HG02588 (cell line): ENCODE results near the gene PSME3.
"Not testable (repeated sequence)": the region's sequence is repeated elsewhere in the genome, so short reads cannot be mapped to it uniquely, and the experiment has no call there.

ENCODE experiments used
- ATAC-seq: cut with Tn5 transposase; IDR thresholded peaks from one replicate; pipeline ENCODE4 v1.9.1; 2021; ENCODE audit warnings: mild to moderate bottlenecking, moderate library complexity; ENCODE audit not compliant: unreplicated experiment

The PSME3 gene

DNA sequence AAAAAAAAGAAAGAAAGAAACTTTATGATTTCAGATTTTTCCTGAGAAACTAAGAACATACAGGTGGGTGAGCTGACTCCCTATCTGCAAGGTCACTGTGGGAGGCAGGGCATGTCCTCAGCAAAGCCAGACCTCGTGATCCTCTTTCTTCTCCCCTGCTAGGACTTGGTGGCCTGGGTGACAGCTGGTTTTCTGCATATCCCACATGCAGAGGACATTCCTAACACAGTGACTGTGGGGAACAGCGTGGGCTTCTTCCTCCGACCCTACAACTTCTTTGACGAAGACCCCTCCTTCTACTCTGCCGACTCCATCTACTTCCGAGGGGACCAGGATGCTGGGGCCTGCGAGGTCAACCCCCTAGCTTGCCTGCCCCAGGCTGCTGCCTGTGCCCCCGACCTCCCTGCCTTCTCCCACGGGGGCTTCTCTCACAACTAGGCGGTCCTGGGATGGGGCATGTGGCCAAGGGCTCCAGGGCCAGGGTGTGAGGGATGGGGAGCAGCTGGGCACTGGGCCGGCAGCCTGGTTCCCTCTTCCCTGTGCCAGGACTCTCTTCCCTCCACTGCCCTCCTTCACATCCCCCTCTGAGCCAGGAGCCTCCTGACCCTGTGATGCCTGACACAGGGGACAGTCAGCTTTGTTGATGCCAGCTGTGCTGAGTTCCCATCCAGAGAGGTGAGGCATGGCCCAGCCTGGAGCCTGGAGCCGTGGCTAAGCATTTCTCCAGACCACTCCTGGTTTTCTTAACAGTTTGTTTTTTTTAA, 40.9 kb downstream of the PSME3 start:
- ATAC-seq, result not testable (repeated sequence)

GRCh38 chr17:42877037-42877436, 43.8 kb downstream of the PSME3 start:
- ATAC-seq, result no peak

DNA sequence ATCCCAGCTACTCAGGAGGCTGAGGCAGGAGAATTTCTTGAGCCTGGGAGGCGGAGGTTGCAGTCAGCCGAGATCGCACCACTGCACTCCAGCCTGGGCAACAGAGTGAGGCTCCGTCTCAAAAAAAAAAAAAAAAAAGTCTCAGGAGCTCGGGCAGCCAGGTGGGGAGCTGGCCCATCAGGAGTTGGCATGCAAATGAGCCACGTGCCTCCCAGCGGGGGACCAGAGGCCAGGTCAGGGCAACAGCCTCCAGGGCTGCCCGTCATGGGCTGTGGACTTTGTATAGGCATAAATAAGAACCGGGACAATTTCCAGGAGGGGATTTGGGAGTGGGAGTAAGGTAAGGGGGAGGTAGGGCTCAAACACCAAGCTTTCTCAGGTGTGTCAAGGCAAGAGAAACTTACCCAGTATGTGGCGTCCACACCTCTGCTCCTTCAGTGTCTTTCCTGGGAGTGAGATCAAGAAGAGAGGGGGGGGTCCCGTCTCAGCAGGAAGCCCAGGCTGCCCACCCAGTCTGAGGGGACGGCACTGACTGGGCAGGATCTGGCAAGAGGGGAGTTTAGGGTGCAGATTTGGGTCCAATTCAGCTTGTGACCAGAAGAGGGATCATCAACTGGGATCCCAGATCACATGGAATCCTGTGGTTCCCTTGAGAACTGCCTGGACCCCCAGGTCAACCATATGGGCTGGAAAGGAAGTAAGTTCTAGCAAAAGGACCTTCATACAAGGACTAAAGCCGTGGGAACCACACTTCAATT, 45.1 kb downstream of the PSME3 start:
- ATAC-seq, result no peak

DNA sequence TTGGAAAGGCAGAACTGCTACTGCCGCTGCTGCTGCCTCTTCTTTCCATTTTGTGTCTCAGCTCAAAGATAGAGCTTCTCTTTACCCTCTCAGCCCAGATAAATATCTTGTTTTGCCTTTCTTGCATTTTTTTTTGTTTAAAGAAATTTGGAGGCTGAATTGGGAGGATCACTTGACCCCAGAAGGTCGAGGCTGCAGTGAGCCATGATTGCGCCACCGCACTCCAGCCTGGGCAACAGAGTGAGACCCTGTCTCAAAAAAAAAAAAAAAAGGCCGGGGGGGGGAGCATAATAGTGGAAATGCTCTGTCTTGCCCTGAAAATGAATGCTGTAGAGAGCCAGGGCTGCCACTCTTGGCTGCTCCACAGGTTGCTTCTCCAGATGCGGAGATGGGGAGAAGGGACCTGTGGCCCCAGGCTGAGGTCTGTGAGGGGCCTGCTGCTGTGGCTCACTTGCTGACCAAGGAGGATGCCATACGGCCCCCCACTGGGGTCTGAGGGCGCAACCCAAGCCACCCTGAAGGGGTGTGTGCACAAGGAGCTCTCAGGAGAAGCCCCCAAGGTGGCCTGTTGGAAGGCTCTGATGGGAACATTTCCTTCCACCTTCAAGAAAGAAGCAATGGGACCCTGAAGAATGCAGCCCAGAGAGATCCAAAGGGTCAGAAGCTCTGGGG, 45.9 kb downstream of the PSME3 start:
- no peak for ATAC-seq

- ATAC-seq, result no peak
These were observed 46.4 kb downstream of the PSME3 start for GRCh38 chr17:42879596-42879985.

- ATAC-seq, result no peak
These were observed 47.6 kb downstream of the PSME3 start for GRCh38 chr17:42880776-42881310.

DNA sequence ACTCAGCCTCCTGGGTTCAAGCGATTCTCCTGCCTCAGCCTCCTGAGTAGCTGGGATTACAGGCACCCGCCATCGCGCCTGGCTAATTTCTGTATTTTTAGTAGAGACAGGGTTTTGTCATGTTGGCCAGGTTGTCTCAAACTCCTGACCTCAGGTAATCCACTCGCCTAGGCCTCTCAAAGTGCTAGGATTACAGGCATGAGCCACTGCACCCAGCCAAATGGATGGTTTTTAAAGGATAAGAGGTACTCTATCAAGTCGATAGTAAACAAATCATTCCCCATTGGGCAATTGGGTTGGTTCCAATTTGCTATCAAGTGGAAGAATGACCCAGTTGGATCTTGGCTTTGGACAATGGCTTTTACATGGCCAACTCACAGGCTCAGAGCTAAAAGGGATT, 48.5 kb downstream of the PSME3 start:
- not testable (repeated sequence) for ATAC-seq

DNA sequence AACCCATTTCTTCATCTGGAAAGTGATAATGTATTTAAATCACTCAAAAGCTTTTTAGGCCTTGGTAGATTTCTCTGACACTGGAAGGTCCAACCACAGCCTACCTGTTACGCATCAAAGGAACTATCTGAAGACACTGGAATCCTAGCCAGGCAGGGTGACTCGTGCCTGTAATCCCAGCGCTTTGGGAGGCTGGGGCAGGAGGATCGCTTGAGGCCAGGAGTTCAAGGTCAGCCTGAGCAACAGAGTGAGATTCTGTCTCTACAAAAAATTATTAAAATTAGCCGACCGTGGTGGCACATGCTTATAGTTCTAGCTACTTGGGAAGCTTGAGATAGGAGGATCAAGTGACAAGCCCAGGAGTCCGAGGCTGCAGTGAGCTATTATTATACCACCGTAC, 49.0 kb downstream of the PSME3 start:
- no peak for ATAC-seq

DNA sequence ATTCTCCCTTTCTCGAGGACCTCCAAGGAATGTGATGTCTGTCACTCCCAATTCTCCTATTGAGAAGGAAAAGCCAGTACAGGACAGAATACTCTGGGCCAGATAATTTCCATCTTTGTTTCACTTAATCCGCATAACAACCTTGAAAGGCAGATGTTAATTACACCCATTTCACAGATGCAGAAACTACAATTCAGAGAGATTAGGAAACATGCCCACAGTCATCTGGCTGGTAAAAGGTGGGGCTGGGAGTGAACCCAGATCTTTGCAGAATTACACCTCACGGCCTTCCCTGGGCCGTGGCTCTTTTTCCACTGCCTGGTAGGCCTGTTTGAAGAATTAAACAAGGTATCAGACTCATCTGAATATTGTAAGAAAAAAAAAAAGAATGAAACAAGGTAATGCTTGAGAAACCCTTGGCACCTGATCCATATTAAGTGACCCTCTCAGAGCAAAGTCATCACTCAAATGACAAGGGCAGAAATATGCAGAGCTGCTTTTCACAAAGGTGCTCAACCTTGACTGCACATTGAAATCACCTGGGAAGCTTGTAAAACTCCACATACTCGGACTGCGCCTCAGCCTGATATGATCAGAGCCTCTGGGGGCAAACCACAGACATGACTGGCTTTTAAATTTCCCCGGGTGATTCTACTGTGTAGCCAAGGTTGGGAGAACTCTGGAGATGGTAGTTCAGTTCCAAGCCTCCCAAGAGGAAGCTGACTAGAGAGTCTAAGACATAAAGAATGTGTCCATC, 50.8 kb downstream of the PSME3 start:
- no peak for ATAC-seq

DNA sequence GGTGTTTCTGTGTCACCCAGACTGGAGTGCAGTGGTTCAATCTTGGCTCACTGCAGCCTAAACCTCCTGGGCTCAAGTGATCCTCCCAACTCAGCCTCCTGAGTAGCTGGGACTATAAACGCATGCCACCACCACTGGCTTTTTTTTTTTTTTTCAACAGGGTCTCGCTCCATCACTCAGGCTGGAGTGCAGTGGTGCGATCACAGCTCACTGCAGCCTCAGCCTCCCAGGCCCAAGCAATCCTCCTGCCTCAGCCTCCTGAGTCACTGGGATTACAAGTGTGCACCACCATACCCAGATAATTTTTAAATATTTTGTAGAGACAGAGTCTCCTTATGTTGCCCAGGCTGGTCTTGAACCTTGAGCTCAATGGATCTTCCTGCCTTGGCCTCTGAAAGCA, 52.6 kb downstream of the PSME3 start:
- ATAC-seq, result not testable (repeated sequence)

DNA sequence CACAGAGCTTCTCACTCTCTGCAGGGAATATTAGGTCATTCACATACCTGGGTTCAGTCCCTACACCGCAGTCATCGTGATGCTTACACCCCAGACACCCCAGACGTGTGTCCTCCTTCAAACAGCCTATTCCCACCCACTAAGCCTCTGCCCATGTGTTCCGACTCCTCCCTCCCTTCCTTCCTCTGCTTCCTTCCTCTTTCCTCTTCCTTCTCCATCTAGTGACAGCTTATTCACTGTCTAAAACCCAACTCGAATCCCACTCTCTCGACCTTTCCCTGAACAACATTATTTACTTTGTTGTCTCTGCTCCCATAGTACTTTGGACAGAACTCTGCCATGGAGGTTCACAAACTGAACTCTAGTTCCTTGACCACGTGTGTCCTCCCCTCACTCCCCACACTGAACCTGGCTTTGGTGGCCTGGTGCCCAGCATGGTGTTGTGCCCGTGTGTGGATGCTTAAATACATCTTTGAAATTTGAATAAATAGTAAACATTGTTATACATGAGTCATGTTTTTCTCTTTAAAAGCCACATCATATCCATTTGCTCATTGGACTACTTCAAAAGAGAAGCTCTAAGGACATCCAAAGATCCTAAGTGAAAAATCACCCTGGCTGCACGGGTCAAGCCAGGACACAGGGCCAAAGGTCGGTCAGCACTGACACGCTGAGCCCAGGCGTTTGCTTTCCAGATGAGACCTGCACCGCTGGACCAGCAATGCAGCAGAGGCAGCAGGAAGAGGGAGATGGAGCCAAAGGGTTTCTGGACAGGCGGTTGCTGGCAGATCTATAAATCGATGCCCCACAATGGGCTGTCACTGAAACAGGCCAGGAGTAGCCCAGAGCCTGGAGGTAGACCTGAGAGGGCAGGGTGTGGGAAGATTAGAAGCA, 53.3 kb downstream of the PSME3 start:
- no peak for ATAC-seq

GRCh38 chr17:42889809-42890208, 56.6 kb downstream of the PSME3 start:
- ATAC-seq, result no peak

GRCh38 chr17:42891539-42892152, 58.4 kb downstream of the PSME3 start:
- ATAC-seq, result no peak

DNA sequence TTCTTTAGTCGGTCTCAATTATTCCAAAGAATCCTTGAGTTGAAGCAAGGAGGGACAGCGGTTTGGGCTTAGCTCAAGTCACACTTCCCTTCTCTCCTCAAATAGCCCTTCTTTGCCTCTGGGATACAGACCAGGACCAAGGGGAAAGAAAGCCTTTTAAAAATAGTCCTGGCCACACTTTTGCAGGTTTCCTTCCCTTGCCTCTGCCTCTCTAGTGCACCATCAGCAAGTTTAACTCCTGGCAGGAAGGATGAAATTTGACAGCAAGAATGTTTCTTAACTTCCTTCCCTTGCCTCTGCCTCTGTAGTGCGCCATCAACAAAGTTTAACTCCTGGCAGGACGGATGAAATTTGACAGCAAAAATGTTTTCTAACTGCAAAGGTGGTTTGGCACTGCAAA, 60.2 kb downstream of the PSME3 start:
- ATAC-seq, result no peak
